Fibroblast of skin of back (primary cell): ENCODE data around the gene SYT2.
"Not testable (repeated sequence)": the region's sequence is repeated elsewhere in the genome, so short reads cannot be mapped to it uniquely, and the experiment has no call there.

Source experiments
- DNase-seq: peaks from one replicate; pipeline ENCODE4 v3.0.0-alpha.2; 2013

The SYT2 gene

GRCh38 chr1:202642212-202642611, 68.0 kb downstream of the SYT2 start:
- no peak for DNase-seq

DNA sequence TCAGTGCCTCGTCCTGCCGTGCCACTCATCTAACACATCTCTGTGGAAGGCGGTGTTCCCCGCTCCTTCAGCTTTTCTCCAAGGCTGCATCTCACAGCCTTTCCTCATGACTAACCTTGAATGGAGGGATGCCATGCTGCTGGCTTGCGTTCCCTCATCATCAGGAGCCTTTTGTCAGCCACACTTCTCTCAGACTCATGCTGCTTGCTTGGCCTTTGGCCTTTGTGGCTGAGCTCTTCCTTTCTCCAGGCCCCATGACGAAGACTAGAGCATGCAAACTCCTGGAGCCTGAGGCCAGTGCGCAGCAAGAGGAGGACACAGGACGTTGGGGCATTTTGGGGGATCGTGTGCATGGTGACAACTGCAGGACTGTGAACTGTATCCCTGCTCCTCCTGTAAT, 70.8 kb downstream of the SYT2 start:
- DNase-seq, result no peak

GRCh38 chr1:202638701-202639305, 71.5 kb downstream of the SYT2 start:
- not testable (repeated sequence) for DNase-seq

GRCh38 chr1:202638019-202638700, 72.1 kb downstream of the SYT2 start:
- DNase-seq, result no peak

GRCh38 chr1:202637321-202638018, 72.8 kb downstream of the SYT2 start:
- DNase-seq, result not testable (repeated sequence)

DNA sequence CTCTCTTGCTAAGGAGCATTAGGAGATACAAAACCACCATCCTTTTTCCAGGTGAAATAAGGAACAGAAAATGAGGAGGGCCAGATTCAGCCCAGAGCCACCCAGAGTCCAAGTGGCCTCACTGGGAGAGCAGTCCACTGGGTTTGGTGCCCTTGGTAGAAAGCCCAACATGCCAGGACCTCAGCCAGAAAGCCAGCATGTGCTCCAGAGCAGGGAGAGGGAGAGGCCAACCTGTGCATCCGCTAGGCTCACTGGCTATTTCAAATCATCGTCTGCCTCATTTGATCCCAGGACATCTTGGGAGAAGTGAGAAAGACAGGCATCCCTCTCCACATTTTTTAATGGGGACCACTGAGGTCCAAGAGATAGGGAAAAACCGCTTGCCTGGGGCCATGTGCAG, 74.1 kb downstream of the SYT2 start:
- not testable (repeated sequence) for DNase-seq

DNA sequence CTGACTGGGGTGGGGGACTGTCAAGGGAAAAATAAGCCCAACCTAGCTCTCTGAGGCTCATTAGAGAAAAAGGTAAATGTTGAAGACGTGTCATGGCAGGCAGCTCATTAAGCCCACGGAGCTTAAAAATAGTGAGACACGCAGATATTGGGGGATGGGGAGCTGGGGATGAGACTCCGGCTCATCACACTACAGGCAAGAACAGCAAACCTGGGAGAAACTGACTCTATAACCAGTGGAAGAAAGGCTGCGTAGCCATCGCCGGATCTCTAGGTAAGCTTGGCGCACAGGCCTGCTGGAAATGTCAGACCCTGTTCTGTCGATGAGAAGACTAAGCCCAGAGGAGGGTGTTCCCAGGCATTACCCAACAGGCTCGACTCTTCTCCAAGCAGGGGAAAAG, 78.0 kb downstream of the SYT2 start:
- no peak for DNase-seq

GRCh38 chr1:202631076-202631923, 79.0 kb downstream of the SYT2 start:
- no peak for DNase-seq

DNA sequence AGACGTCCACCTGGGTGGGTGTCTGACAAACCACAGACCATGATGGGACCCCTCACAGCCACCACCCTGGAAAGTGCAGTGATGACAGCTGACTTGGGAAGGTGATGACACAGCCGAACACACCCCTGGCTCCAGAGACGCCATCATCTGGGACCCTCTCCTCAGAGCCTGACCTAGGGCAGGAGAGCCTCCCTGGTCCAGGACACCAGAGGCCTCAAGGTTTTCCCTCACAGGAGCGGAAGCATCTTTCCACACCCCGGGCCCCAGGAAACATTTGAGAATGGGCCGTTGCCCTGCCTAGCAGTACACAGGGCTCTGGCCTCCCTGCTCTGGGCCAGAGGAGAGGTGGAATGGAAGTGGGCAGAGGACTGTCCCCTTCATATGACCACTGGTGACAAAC, 79.7 kb downstream of the SYT2 start:
- DNase-seq, result no peak

- not testable (repeated sequence) for DNase-seq
These were observed 80.2 kb downstream of the SYT2 start for GRCh38 chr1:202630096-202630495.

GRCh38 chr1:202629257-202629811, 80.9 kb downstream of the SYT2 start:
- DNase-seq, result not testable (repeated sequence)

GRCh38 chr1:202628646-202629215, 81.5 kb downstream of the SYT2 start:
- no peak for DNase-seq

DNA sequence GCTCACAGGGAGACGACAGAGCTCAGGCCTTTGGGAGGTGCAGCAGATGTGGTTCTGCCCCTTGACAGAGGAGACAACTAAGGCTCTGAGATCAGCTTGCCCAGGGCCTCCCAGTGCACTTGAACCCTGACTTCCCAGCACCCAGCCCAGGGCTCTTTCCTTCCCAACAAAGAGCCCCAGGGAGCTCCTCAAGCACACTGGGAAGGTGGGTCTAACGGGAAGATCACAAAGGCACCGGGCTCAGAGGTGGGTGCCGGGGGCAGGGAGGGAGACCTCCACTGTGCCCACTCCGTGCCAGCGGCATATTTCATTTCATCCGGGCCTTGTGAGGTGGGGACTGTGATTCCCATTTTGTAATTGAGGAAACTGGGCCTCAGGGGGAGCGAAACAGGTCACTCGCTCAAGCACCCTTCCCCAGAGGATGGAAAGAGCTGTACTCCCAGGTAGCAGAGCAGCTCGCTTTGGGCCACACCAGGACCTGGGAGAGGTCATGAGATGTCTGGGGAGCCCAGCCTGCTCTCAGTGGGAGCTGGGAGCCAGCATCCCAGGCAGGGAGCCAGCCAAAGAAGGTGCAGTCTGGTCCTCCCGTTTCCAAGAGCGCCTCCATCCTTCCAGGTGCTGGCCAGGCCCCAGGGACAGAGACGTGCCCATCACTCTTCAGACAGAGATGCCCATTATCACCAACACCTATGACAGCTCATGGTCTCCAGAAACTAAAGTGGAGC, 82.3 kb downstream of the SYT2 start:
- DNase-seq, result no peak

- not testable (repeated sequence) for DNase-seq
These were observed 83.2 kb downstream of the SYT2 start for GRCh38 chr1:202627036-202627435.

DNA sequence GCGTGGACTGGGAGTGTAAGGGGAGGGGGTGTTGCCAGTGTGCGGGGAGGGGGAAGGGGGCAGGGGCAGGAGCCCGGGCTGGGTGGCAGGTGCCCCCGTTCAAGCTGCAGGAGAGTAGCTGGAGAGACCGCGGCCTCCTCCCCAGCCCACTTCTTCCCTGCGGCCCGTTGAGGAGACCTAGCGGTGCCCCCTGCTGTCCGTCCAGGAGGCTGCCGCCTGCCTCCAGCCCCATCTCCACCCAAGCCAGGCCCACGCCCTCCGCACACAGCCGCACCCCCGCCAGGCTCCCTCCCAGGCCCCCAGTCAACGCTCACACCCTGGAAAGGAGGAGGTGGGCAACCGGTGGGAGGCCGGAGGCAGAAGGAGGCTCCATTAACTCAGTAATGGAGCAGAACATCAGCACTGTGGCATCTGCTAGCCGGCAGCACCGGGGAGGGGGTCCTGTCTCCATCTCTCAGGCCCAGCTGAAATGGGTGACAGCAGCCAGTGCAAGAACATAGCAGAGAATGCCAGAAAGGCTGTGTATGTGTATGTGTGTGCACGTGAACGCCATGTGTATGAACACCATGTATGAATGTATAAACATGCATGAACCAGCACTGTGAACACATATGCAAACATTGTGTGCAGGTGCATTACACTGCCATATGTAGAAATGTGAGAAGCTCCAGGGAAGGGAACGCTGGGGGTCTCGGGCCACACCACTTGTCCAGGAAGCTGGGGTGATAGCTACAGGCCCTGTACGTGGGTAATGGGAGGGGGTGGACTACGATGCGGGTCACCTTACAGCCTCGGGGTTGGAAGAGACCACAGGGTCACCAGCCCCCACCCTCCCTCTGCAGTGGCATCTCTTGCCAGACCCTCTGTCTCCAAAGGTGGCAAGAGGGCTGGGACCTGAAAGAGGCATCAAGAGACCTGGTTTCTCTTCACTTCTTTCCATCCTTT, 84.6 kb downstream of the SYT2 start:
- DNase-seq, result peak; percentile 72

DNA sequence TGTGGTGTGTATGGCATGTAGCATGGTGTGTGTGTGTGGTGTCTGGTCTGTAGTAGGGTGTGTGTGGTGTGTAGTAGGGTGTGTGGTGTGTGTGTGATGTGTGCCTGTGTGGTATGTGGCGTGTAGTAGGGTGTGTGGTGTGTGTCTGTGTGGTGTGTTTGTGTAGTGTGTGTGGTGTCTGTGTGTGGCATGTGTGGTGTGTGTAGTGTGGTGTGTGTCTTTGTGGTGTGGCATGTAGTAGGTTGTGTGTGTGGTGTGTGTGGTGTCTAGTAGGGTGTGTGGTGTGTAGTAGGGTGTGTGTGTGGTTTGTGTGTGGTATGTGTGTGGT, 85.5 kb downstream of the SYT2 start:
- no peak for DNase-seq

- no peak for DNase-seq
These were observed 86.0 kb downstream of the SYT2 start for GRCh38 chr1:202624088-202624780.

DNA sequence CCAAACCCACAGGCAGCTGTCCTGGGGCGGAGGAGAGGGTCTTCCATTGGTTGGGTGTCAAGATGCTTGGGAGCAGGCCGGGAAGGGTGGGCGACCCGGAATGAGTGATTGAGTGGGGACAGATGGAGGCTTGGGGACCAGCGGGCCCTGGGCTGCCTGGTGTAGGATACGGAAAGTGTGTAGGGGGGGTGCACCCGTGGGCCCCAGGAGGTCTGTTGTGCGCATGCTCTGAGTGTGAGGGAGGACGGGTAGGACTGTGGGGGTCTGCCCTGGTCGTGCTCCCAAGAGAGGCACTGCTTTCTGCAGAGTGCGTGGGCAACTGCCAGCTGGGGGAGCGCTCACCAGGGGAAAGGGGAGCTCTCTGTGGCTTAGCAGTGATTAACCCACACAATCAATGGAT, 86.8 kb downstream of the SYT2 start:
- DNase-seq, result not testable (repeated sequence)

GRCh38 chr1:202623075-202623474, 87.2 kb downstream of the SYT2 start:
- DNase-seq, result peak; percentile 73

- DNase-seq, result no peak
These were observed 87.9 kb downstream of the SYT2 start for GRCh38 chr1:202622388-202622787.
